ENCODE data around the gene PRKN.

Gene PRKN

DNA sequence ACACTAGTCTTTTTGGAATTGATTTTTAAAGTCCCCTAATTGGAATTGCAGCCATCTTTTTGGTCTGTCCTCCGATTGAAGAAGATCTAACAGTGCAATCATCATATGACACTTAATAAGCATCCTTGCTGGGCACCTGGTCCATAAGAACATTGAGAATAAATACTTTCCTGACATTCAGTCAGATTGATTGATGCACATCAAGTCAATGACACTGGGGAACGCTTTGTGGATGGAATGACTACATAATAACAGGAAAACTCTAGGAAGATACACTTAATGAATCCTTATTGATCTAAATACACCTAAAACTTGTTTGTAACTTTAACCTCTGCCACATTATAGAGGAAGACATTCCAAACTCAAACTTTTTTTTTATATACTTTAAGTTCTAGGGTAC, 255.7 kb downstream of the PRKN start:
- Histone ChIP-seq H3K4me3 (ENCODE audit: low read depth in 1 of 2, low read length in 2 of 2) (no peak overlapping the region), H3K27me3 (ENCODE audit: insufficient read depth, low read length, poor library complexity) (no peaks in the 10 kb centered on the region), H3K27ac (ENCODE audit: low read length) (no peak overlapping the region), H3K79me2 (ENCODE audit: insufficient read depth, low read length) (no peaks in the 10 kb centered on the region), H3K36me3 (ENCODE audit: insufficient read depth, low read length) (no peaks in the 10 kb centered on the region), H3K9ac (ENCODE audit: low read depth, low read length) (no peak overlapping the region), H4K20me1 (ENCODE audit: insufficient read depth, low read length) (no peaks in the 10 kb centered on the region), H3K4me2 (ENCODE audit: insufficient read depth, low read length) (no peak overlapping the region), H3K9me3 (ENCODE audit: insufficient read depth, low read length, severe bottlenecking) (no peaks in the 10 kb centered on the region), H2AFZ (ENCODE audit: low read depth, low read length) (no peak overlapping the region), H3K4me1 (ENCODE audit: insufficient read depth, low read length) (no peaks in the 10 kb centered on the region)
- ATAC-seq (ENCODE audit: insufficient read depth, low read depth), result no peak
- DNase-seq, result no peak
- TF ChIP-seq, protein P1, sequence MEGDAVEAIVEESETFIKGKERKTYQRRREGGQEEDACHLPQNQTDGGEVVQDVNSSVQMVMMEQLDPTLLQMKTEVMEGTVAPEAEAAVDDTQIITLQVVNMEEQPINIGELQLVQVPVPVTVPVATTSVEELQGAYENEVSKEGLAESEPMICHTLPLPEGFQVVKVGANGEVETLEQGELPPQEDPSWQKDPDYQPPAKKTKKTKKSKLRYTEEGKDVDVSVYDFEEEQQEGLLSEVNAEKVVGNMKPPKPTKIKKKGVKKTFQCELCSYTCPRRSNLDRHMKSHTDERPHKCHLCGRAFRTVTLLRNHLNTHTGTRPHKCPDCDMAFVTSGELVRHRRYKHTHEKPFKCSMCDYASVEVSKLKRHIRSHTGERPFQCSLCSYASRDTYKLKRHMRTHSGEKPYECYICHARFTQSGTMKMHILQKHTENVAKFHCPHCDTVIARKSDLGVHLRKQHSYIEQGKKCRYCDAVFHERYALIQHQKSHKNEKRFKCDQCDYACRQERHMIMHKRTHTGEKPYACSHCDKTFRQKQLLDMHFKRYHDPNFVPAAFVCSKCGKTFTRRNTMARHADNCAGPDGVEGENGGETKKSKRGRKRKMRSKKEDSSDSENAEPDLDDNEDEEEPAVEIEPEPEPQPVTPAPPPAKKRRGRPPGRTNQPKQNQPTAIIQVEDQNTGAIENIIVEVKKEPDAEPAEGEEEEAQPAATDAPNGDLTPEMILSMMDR (IDR thresholded peaks at IDR 0.05; ENCODE audit: borderline replicate concordance, extremely low read depth, low read length, poor library complexity, severe bottlenecking), result no peak
- TF ChIP-seq EZH2 (IDR thresholded peaks at IDR 0.05; ENCODE audit: borderline replicate concordance, low read depth, low read length, severe bottlenecking), result no peak

DNA sequence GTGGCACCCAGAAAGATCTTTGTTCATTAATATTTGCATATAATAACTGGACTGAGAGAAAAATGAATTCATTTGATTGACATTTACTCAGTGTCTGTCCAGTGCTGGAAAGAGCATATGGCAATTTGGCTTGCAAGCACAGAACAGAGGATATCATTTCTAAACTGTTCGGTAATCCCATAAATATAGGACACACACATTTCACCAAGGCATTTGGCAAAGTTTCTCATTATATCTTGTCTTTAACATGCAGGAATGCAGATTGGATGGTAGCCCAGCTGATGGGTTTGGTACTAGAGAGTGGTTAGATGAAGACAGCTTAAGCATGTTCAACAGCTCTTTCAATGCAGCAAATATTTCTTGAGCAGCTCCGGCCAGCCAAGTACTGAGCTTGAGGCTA, 259.2 kb downstream of the PRKN start:
- Histone ChIP-seq H3K4me3 (ENCODE audit: low read depth in 1 of 2, low read length in 2 of 2) (no peak overlapping the region), H3K27ac (ENCODE audit: low read length) (no peak overlapping the region), H3K4me1 (ENCODE audit: insufficient read depth, low read length) (no peaks in the 10 kb centered on the region), H3K36me3 (ENCODE audit: insufficient read depth, low read length) (no peaks in the 10 kb centered on the region), H3K79me2 (ENCODE audit: insufficient read depth, low read length) (no peaks in the 10 kb centered on the region), H2AFZ (ENCODE audit: low read depth, low read length) (no peak overlapping the region), H3K9me3 (ENCODE audit: insufficient read depth, low read length, severe bottlenecking) (no peaks in the 10 kb centered on the region), H4K20me1 (ENCODE audit: insufficient read depth, low read length) (no peaks in the 10 kb centered on the region), H3K4me2 (ENCODE audit: insufficient read depth, low read length) (no peak overlapping the region), H3K27me3 (ENCODE audit: insufficient read depth, low read length, poor library complexity) (no peaks in the 10 kb centered on the region), H3K9ac (ENCODE audit: low read depth, low read length) (no peak overlapping the region)
- ATAC-seq (ENCODE audit: insufficient read depth, low read depth), result no peak
- TF ChIP-seq, protein P1 (IDR thresholded peaks at IDR 0.05; ENCODE audit: borderline replicate concordance, extremely low read depth, low read length, poor library complexity, severe bottlenecking), result no peak
- no peak for TF ChIP-seq EZH2 (IDR thresholded peaks at IDR 0.05; ENCODE audit: borderline replicate concordance, low read depth, low read length, severe bottlenecking)
- no peak for DNase-seq

DNA sequence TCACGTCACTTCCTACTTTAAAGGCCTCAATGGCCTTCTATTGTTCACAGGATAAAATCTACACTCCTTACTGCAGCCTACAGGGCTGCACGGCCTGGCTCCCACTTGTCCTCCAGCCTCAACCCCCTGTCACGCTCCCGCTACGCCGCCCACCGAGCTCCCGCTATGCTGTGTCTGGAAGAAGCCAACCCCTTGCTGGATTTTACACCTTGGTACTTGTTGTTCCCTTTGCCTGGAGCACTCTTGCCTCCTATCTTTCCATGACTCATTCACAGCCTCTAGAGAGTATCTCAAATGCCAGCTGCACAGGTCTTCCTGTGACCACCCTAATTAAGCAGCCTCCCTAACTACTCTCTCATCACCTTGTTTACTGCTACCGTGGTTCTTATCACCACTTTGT, 259.9 kb downstream of the PRKN start:
- no peaks in the 10 kb centered on the region for H3K9me3 ChIP-seq (ENCODE audit: insufficient read depth, low read length, severe bottlenecking)

More for the DNA sequence above, 259.9 kb downstream of the PRKN start:
- DNase-seq (no peak), ATAC-seq (ENCODE audit: insufficient read depth, low read depth) (no peak)
- Histone ChIP-seq H3K79me2 (ENCODE audit: insufficient read depth, low read length) (no peaks in the 10 kb centered on the region), H3K4me3 (ENCODE audit: low read depth in 1 of 2, low read length in 2 of 2) (no peak overlapping the region), H3K4me1 (ENCODE audit: insufficient read depth, low read length) (no peaks in the 10 kb centered on the region), H2AFZ (ENCODE audit: low read depth, low read length) (no peak overlapping the region), H3K36me3 (ENCODE audit: insufficient read depth, low read length) (no peaks in the 10 kb centered on the region), H3K27me3 (ENCODE audit: insufficient read depth, low read length, poor library complexity) (no peaks in the 10 kb centered on the region), H3K4me2 (ENCODE audit: insufficient read depth, low read length) (no peak overlapping the region), H3K9ac (ENCODE audit: low read depth, low read length) (no peak overlapping the region), H4K20me1 (ENCODE audit: insufficient read depth, low read length) (no peaks in the 10 kb centered on the region), H3K27ac (ENCODE audit: low read length) (no peak overlapping the region)
- no peak for TF ChIP-seq EZH2 (IDR thresholded peaks at IDR 0.05; ENCODE audit: borderline replicate concordance, low read depth, low read length, severe bottlenecking)
- TF ChIP-seq, protein P1 (IDR thresholded peaks at IDR 0.05; ENCODE audit: borderline replicate concordance, extremely low read depth, low read length, poor library complexity, severe bottlenecking), result no peak

Measured in DND-41 (cell line).